ENCODE measurements around the gene PRTG.
"Not testable (repeated sequence)": the region's sequence is repeated elsewhere in the genome, so short reads cannot be mapped to it uniquely, and the experiment has no call there.

The PRTG gene

DNA sequence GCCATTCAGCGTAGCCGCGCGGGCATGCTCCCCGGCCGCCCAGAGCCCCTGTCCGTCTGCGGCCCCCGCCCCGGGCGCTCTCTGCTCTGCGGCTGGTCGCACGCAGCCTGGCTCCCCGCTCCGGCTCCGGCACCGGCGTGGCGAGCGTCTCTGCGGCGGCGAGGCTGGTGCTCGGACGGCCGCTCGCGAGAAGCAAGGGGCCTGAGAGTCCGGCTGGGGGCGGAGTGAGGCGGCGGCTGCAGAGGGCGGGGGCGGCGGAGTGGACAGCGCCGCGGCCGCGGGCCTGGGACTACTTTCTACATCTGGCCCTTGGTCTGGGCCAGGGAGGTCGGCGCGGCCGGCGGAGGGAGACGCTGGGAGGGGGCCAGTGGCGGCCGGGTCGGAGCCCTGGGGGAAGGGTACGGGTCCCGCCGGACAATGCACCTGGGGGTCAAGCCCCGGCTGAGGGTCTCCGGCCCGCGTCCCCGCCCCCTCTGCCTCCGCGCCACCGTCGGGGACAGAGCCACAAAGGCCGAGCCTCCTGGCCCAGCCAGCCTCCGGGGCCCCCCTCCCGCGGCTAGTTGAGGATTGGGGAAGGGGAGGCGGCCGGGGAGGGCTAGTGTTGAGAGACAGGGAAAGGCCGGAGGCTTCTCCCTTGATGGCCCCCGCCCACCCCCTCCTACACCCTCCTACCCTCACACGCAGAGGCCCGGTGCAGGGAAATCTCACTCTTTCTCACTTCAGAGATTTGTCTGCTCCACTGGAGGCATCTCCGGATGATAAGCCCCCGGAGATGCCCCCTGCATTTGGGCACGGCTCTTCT is at the start of gene PRTG:
TSS of gene PRTG (minus strand) at position 226 of the 802 bp plus-strand sequence. CDS start at position 5, 221 bp downstream.
- no peak for DNase-seq (ENCODE audit: low spot score)

GRCh38 chr15:55791551-55792400 is 48.8 kb upstream of the PRTG start:
- peak; percentile 36 for DNase-seq (ENCODE audit: low spot score)

GRCh38 chr15:55789066-55789660 is 46.2 kb upstream of the PRTG start:
- DNase-seq (ENCODE audit: low spot score) = no peak

- no peak for DNase-seq (ENCODE audit: low spot score)
Observed at GRCh38 chr15:55786341-55786740, 43.4 kb upstream of the PRTG start.

GRCh38 chr15:55785593-55785992 is 42.6 kb upstream of the PRTG start:
- not testable (repeated sequence) for DNase-seq (ENCODE audit: low spot score)

DNA sequence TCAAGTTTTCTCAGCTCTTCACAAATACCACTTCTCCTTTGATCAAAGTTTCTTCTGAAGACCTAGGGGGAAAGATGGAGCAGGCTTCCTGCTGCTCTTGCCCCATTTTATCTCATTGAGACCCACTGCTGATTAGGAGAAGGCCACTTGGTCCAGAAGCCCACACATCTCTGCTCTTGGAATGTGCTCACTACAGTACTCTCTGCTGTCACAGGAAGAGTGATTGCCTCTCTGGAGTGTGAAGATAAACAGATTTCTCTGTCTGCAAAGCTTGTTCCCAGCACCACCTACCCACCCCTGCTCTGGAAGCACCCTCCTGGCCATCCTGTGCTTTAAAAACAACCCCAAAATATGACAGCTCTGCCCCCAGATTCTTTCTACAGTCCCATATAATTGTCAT is 41.3 kb upstream of the PRTG start:
- DNase-seq (ENCODE audit: low spot score) = no peak

DNA sequence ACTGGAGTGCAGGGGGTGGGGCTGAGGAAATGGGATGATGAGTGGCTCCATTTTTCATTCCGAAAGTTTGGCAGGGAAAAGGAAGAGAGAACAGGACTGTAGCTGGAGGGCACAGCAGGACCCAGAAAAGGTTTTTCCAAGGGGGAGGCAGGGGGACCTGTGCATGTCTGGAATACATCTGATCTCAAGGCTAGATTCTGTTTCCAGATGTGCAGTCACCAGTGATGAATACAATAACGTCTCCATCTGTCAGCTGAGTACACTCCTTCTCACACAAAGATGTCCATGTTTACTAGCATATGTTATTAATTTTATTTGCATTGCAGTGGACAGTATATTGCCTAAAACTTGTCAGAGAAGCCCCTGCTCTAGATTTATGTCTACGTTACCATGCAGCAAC is 39.9 kb upstream of the PRTG start:
- DNase-seq (ENCODE audit: low spot score) = no peak

GRCh38 chr15:55780292-55780691 is 37.3 kb upstream of the PRTG start:
- DNase-seq (ENCODE audit: low spot score) = no peak

- no peak for DNase-seq (ENCODE audit: low spot score)
Observed at GRCh38 chr15:55778932-55779331, 36.0 kb upstream of the PRTG start.

DNA sequence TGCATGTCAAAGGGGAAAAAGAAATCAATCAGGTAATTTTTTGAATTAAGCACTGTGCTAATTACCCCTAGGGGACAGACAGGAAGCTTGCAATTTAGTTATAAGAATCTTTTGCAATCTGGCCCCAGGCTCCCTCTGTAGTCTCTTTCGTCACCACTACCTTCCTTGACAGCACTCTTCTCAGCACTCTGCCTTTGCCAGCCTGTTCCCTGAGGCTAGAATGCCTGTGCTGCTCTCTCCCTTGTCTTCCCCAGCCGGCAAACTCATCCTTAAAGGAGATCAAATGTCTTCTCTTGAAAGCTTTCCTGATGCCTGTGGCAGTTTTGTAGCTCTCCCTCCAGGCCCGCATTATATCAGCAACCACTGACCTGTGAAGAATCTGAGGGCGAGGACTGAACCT is 32.4 kb upstream of the PRTG start:
- no peak for DNase-seq (ENCODE audit: low spot score)

GRCh38 chr15:55774113-55774970 is 31.4 kb upstream of the PRTG start:
- no peak for DNase-seq (ENCODE audit: low spot score)

GRCh38 chr15:55770806-55771205 is 27.9 kb upstream of the PRTG start:
- DNase-seq (ENCODE audit: low spot score) = no peak

DNA sequence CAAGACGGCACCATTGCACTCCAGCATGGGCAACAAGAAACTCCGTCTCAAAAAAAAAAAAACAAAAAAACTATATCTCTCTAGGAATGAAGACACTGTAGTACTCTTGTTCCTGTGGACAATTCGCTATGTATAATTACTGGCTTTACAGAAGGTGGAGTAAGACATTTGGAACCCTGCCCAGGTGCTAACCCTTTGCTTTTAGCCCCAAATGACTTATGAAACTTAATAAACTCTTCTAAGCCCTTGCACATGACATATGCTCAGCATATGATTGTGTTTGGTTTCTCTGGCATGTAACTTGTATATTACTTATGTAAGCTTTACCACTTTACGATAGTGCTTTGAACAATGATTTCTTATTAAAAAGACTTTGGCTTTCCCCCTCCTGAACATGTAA is 27.3 kb upstream of the PRTG start:
- DNase-seq (ENCODE audit: low spot score) = no peak

DNA sequence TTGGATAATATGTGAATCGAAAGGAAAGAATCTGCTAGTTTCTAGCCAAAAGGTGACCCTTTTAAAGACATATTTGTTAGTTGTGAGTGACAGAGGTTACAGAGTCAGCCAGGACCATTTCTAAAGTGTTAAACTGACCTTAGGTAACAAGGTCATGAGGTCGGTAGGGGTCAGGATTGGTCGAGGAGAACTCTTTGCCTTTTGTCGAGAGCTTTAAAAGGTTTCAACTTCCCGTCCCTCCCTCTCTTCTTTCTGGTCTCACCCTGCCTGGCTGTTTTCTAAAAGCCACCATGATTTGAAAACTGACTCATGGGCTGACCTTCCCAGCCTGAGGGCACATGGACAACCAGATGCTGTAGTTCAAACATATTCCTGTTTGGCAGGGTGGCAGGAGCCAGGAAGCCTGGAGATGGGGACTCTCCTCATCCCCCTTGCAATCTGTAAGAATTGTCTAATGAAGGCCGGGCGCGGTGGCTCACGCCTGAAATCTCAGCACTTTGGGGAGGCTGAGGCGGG is 25.8 kb upstream of the PRTG start:
- no peak for DNase-seq (ENCODE audit: low spot score)

DNA sequence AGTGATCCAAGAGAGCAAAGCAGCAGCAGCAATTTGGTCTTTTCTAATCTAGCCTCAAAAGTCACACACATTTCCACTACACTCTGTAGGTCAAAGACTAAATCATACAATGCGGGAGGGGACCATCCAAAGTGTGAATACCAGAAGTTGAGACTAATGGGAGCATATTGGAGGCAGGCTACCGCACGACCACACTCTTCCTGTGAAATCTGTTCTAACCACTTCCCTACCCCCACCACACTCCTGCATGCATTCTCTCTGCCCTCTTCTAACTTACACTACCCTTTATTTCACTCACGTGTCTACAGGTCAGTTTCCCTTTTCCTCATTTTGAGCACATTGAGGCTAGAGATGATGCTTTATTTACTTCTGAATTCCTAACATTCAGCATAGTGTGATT is 23.7 kb upstream of the PRTG start:
- DNase-seq (ENCODE audit: low spot score) = no peak

GRCh38 chr15:55764398-55764797 is 21.4 kb upstream of the PRTG start:
- DNase-seq (ENCODE audit: low spot score) = no peak

DNA sequence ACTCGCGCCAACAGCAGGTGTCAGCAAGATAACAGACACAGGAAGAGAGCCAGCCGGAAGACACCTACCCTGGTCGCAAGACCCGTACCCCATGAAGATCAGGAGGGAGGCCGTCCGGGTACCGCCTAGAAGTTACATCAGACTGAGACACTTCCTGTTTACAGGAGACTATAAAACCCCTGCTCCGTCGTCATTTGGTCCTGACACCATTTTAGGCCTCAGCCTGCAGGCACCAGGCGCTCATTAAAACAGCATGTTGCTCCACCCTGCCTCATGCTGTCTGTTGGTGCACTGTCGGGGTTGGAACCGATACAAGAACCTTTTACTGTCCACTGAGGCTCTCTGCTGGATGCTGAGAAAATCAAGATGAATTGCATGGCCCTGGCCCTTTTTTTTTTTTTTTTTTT is 15.6 kb upstream of the PRTG start:
- DNase-seq (ENCODE audit: low spot score) = no peak

DNA sequence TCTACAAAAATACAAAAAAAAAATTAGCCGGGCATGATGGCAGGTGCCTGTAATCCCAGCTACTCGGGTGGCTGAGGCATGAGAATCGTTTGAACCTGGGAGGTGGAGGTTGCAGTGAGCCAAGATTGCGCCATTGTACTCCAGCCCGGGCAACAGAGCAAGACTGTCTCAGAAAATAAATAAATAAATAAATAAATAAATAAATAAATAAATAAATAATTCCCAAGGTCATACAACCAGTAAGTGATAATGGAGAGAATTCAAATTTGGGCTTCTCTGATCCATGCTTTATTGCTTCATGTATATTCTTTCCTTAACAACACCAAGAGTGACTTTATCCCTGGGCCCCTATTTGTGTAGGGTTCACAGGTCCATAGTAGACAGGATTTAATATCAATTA is 10.5 kb upstream of the PRTG start:
- not testable (repeated sequence) for DNase-seq (ENCODE audit: low spot score)

DNA sequence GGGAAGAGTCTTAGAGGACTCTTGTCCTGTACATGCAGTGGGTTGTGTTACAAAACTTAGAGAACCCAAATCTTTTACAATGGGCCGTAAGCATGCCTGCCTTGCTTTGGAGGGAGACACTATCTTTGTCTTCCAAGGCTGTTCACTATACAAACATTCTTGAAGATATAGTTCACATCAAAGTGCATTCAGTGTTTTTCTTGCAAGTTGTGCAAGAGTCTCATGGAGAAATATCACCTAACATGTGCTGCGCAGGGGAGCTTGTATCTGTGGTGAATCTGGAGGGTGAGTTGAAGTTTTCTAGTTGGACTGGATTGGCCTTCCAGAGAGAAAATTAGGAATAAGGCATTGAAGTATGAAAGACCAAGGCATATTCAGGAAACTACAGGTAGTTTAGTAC is 7.8 kb upstream of the PRTG start:
- DNase-seq (ENCODE audit: low spot score) = no peak

GRCh38 chr15:55743729-55744655 is 1.0 kb upstream of the PRTG start:
- DNase-seq (ENCODE audit: low spot score) = no peak

All from SW480 (cell line).